Naive B cell (primary cell): ENCODE results near the gene GP1BA. TPM values are rescaled to one million over a fixed set of nuclear protein-coding genes. Genes with fewer than 3 reads are reported as not detected.

Source experiments
- ATAC-seq, 2 donors: fragments of 150-1000 bp; cut with Tn5 transposase; 2 replicates each; pipeline ENCODE4 v1.10.0; 2021; ENCODE audit warnings: low read depth in 2 of 2, mild to moderate bottlenecking in 2 of 2, moderate library complexity in 2 of 2
- DNase-seq: peaks from one replicate; pipeline ENCODE4 v3.0.0; 2022
- H3K27ac Mint-ChIP-seq, 6 donors: one replicate each; pipeline ENCODE4 v1.8.0; 2020 to 2022; ENCODE audit warnings: mild to moderate bottlenecking in 6 of 6, mixed read lengths in 6 of 6, moderate library complexity in 5 of 6, inconsistent platforms in 2 of 6
- H3K27me3 Mint-ChIP-seq, 3 donors: one replicate each; pipeline ENCODE4 v1.8.0; 2021 to 2022; ENCODE audit warnings: mixed read lengths in 3 of 3, mild to moderate bottlenecking in 1 of 3
- H3K36me3 Mint-ChIP-seq, 2 donors: one replicate each; pipeline ENCODE4 v1.8.0; 2020 to 2022; ENCODE audit warnings: mixed read lengths in 2 of 2, inconsistent platforms in 1 of 2, mild to moderate bottlenecking in 1 of 2
- H3K4me1 Mint-ChIP-seq, 3 donors: one replicate each; pipeline ENCODE4 v1.8.0; 2020 to 2022; ENCODE audit warnings: mixed read lengths in 3 of 3, inconsistent platforms in 1 of 3, mild to moderate bottlenecking in 1 of 3, moderate library complexity in 1 of 3
- H3K4me3 Mint-ChIP-seq, 8 donors: one replicate each; pipeline ENCODE4 v1.8.0; 2020 to 2022; ENCODE audit warnings: mild to moderate bottlenecking in 8 of 8, mixed read lengths in 8 of 8, moderate library complexity in 8 of 8, inconsistent platforms in 2 of 8
- H3K9me3 Mint-ChIP-seq, 7 donors: one replicate each; pipeline ENCODE4 v1.8.0; 2020 to 2022; ENCODE audit warnings: mixed read lengths in 7 of 7, mild to moderate bottlenecking in 5 of 7, inconsistent platforms in 2 of 7, moderate library complexity in 1 of 7
- polyA plus RNA-seq, 6 donors: library from polyadenylated mRNA; unstranded; fragments of 300-500 nt; fragmentation: Illumina TruSeq; gene quantifications; one replicate each; pipeline ENCODE4 v1.2.3, GENCODE V29; 2021; ENCODE audit warnings: low read depth in 6 of 6

The GP1BA gene
- polyA plus RNA-seq, 6 donors from 2014 or later: 0.42 to 1.00 (median 0.56) TPM; not detected in 2

- Mint-ChIP-seq H3K27ac (peak overlapping the region in 1 of 6 donors; percentile 52), H3K9me3 (no peaks in the 10 kb centered on the region), H3K4me1 (peaks cover 50 to 63% (median 61%) of the 10 kb centered on the region in 3 donors), H3K4me3 (no peak overlapping the region), H3K27me3 (peaks cover 15 to 36% (median 33%) of the 10 kb centered on the region in 3 donors), H3K36me3 (peaks cover 11 to 12% of the 10 kb centered on the region in 2 donors)
- ATAC-seq: no peak
- no peak for DNase-seq
Measured at GRCh38 chr17:4935650-4936049, 3.6 kb downstream of the GP1BA start.

- peaks cover 52 to 64% (median 61%) of the 10 kb centered on the region in 3 donors for H3K4me1 Mint-ChIP-seq
Measured at GRCh38 chr17:4936436-4936835, 4.4 kb downstream of the GP1BA start.

GRCh38 chr17:4937553-4937952 is 5.5 kb downstream of the GP1BA start:
- Mint-ChIP-seq H3K36me3 (peaks cover 5 to 12% of the 10 kb centered on the region in 2 donors), H3K9me3 (no peaks in the 10 kb centered on the region), H3K4me1 (peaks cover 54 to 66% (median 64%) of the 10 kb centered on the region in 3 donors), H3K4me3 (peak overlapping the region in 6 of 8 donors; percentile 8 to 99 (median 98)), H3K27me3 (peaks cover 12 to 21% (median 19%) of the 10 kb centered on the region in 3 donors), H3K27ac (peak overlapping the region in 2 of 6 donors; percentile 22 to 58)
- no peak for ATAC-seq
- no peak for DNase-seq

More at GRCh38 chr17:4936436-4936835, 4.4 kb downstream of the GP1BA start:
- DNase-seq (no peak), ATAC-seq (no peak)
- Mint-ChIP-seq H3K36me3 (peaks cover 5% of the 10 kb centered on the region in 2 donors), H3K27me3 (peaks cover 12 to 30% (median 30%) of the 10 kb centered on the region in 3 donors), H3K4me3 (peak overlapping the region in 2 of 8 donors; percentile 9 to 35), H3K27ac (peak overlapping the region in 2 of 6 donors; percentile 14 to 28), H3K9me3 (no peaks in the 10 kb centered on the region)

GRCh38 chr17:4938069-4938491 is 6.0 kb downstream of the GP1BA start:
- DNase-seq: no peak
- Mint-ChIP-seq H3K27me3 (peaks cover 11 to 15% (median 15%) of the 10 kb centered on the region in 3 donors), H3K36me3 (peaks cover 5 to 17% of the 10 kb centered on the region in 2 donors), H3K27ac (peak overlapping the region in 2 of 6 donors; percentile 47 to 67), H3K9me3 (no peaks in the 10 kb centered on the region), H3K4me3 (peak overlapping the region; percentile 66 to 99 (median 98)), H3K4me1 (peaks cover 54 to 69% (median 68%) of the 10 kb centered on the region in 3 donors)
- no peak for ATAC-seq

DNA sequence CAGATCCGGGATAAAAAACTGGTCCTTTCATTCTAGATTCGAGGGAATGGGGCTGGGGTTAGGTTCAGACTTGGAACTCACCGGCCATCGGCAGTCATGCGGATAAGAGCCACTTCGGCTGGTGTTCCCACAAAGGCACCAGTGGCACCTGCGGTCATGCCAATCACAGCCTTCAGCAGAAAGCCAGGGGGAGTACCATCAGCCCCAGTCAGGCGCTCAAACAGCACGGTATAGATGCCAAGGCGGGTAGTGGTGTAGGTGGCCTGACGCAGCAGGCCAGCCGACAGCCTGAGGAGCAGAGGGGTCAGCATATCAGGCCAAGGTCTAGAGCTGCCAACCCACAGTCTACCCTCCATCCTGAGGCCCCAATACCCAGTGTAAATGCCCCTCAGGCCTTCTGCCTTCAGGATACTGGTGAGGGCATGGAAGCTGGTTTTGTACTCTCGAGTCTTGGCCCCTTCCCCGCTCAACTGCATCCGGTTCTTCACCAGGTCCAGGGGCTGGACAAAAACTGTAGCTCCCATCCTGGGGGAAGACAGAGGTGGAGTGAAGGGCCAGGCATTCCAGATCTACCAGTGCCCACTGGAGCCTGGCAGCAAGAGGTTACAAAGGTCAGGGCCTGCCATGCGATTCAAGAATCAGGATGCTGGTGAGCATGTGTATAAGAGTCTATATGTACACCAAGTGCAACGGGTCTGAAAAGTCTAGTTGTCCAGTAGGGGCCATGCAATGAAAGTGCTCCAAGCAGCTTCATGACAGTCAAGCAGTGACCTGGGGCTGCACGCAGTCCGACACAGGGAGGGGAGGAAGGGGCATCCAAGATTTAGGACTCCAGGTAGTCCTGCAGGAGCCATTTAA is 6.8 kb downstream of the GP1BA start:
- peaks cover 51 to 69% (median 66%) of the 10 kb centered on the region in 3 donors for H3K4me1 Mint-ChIP-seq
- peaks cover 6 to 8% (median 7%) of the 10 kb centered on the region in 3 donors for H3K27me3 Mint-ChIP-seq
- no peak for ATAC-seq
- H3K27ac Mint-ChIP-seq: peak overlapping the region; percentile 26 to 98 (median 56)
- H3K9me3 Mint-ChIP-seq: no peaks in the 10 kb centered on the region
- DNase-seq: no peak
- peak overlapping the region; percentile 92 to 99 (median 99) for H3K4me3 Mint-ChIP-seq
- H3K36me3 Mint-ChIP-seq: peaks cover 5 to 20% of the 10 kb centered on the region in 2 donors

- H3K9me3 Mint-ChIP-seq: no peaks in the 10 kb centered on the region
- peaks cover 5 to 25% of the 10 kb centered on the region in 2 donors for H3K36me3 Mint-ChIP-seq
- ATAC-seq: peak; percentile 1
- H3K4me3 Mint-ChIP-seq: peak overlapping the region; percentile 92 to 99 (median 99)
- peak overlapping the region in 2 of 6 donors; percentile 96 to 98 for H3K27ac Mint-ChIP-seq
- H3K4me1 Mint-ChIP-seq: peaks cover 51 to 69% (median 66%) of the 10 kb centered on the region in 3 donors
- peaks cover under 1 to 2% (median 2%) of the 10 kb centered on the region in 3 donors for H3K27me3 Mint-ChIP-seq
- no peak for DNase-seq
Measured at GRCh38 chr17:4939546-4939795, 7.4 kb downstream of the GP1BA start.

- peak; percentile 96 for DNase-seq
- Mint-ChIP-seq H3K27me3 (no peaks in the 10 kb centered on the region), H3K4me1 (peaks cover 54 to 71% (median 69%) of the 10 kb centered on the region in 3 donors), H3K4me3 (peak within 1 kb of the TSS; percentile 92 to 99 (median 99)), H3K9me3 (no peaks in the 10 kb centered on the region), H3K27ac (peak within 1 kb of the TSS; percentile 93 to 98 (median 96)), H3K36me3 (peaks cover 5 to 26% of the 10 kb centered on the region in 2 donors)
- peak; percentile 86 for ATAC-seq
Measured at GRCh38 chr17:4939796-4940554, 7.9 kb downstream of the GP1BA start, which contains the start of the genes RNF167 and SLC25A11. TSS of gene RNF167 (plus strand) at chr17:4940268. CDS start at chr17:4940910, 642 bp downstream. TSS of gene SLC25A11 (minus strand) at chr17:4940046. CDS start at chr17:4939910, 136 bp downstream.

DNA sequence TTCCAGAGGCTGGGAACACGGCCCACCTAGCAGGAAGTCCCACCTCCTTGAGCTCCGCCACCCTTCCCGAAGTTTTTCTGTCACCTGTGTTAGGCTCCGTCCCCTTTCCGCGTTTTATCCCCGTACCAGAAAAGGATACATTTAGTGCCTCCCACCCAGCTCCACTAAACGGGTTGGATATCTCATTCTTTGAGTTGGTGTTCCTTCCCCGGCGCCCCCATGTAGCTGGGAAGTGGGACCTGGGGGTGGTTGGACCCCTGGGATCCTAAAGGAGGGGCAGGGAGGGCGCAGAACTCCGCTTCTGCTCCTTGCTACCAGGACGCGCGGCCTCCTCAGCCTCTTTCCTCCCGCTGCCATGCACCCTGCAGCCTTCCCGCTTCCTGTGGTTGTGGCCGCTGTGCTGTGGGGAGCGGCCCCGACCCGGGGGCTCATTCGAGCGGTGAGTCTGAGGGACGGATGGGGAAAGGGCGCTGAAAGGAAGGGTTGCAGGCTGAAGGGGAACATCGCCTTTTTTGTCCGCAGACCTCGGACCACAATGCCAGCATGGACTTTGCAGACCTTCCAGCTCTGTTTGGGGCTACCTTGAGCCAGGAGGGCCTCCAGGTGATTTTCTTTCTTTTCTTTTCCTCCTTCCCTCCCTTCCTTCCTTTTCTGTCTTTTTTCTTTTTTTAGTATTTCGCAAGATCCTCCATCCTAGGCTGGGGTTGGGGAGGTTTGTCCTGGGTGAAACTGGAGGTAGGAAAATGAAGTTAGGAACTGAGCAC is 8.7 kb downstream of the GP1BA start:
- H3K36me3 Mint-ChIP-seq: peaks cover 11 to 34% of the 10 kb centered on the region in 2 donors
- H3K27ac Mint-ChIP-seq: peak overlapping the region; percentile 93 to 98 (median 96)
- ATAC-seq (no peak), DNase-seq (no peak)
- no peaks in the 10 kb centered on the region for H3K9me3 Mint-ChIP-seq
- peaks cover 62 to 79% (median 75%) of the 10 kb centered on the region in 3 donors for H3K4me1 Mint-ChIP-seq
- no peaks in the 10 kb centered on the region for H3K27me3 Mint-ChIP-seq
- peak overlapping the region; percentile 92 to 99 (median 99) for H3K4me3 Mint-ChIP-seq

- DNase-seq (no peak), ATAC-seq (no peak)
- peak overlapping the region in 4 of 6 donors; percentile 27 to 98 (median 97) for H3K27ac Mint-ChIP-seq
- H3K9me3 Mint-ChIP-seq: no peaks in the 10 kb centered on the region
- H3K4me3 Mint-ChIP-seq: peak overlapping the region; percentile 92 to 99 (median 99)
- no peaks in the 10 kb centered on the region for H3K27me3 Mint-ChIP-seq
- peaks cover 64 to 83% (median 73%) of the 10 kb centered on the region in 3 donors for H3K4me1 Mint-ChIP-seq
- H3K36me3 Mint-ChIP-seq: peaks cover 13 to 36% of the 10 kb centered on the region in 2 donors
Measured at GRCh38 chr17:4941319-4941610, 9.2 kb downstream of the GP1BA start.

DNA sequence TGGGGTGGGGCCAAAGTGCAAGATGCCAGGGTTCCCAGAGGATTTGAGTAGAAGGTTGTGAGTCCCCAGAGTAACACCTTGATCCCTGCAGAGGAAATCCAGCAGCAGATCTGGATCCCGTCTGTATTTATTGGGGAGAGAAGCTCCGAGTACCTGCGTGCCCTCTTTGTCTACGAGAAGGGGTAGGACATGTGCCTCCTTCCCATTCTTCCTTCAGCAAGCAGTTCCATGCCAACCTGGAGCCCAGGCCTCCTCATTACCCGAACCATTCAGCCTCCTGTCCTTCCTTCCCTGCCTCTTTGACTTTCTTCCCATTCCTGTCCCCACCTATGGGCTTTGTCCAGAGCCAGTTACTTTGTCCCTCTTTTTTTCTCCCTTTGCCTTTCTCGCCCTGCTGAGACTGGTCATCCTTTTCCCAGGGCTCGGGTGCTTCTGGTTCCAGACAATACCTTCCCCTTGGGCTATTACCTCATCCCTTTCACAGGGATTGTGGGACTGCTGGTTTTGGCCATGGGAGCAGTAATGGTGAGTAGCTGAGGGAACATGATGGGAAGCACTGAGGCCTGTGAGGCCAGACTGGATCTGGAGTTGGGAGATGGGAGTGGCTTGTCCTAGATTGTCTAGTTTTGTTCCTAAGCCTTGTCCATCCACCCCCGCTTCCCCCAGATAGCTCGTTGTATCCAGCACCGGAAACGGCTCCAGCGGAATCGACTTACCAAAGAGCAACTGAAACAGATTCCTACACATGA is 10.9 kb downstream of the GP1BA start:
- H3K4me3 Mint-ChIP-seq: peak overlapping the region in 7 of 8 donors; percentile 22 to 100 (median 98)
- H3K36me3 Mint-ChIP-seq: peaks cover 19 to 46% of the 10 kb centered on the region in 2 donors
- ATAC-seq: no peak
- no peaks in the 10 kb centered on the region for H3K9me3 Mint-ChIP-seq
- H3K27ac Mint-ChIP-seq: peak overlapping the region in 4 of 6 donors; percentile 62 to 96 (median 73)
- no peak for DNase-seq
- peaks cover 73 to 86% (median 74%) of the 10 kb centered on the region in 3 donors for H3K4me1 Mint-ChIP-seq
- H3K27me3 Mint-ChIP-seq: no peaks in the 10 kb centered on the region

DNA sequence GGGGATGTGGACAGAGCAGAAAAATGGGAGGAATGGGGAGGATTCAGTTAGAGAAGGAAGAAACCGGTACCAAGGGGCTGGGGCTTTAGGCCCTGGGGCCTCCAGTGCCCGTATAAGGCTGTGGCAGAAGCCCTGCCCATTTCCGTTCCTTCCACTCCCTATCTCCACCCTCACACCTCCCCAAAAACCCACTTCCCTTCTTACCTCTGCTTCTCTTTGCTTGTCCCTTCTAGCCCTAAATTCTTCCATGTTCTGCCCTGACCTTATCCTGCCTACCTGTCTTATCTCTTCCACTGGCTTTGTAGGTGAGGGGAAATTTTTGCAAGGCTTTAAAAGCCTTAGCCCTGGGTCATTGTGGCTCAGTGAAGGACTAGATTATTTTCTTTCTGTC is 12.1 kb downstream of the GP1BA start:
- Mint-ChIP-seq H3K4me3 (peak overlapping the region; percentile 71 to 100 (median 98)), H3K4me1 (peaks cover 68 to 76% (median 71%) of the 10 kb centered on the region in 3 donors)

More for the DNA sequence above, 12.1 kb downstream of the GP1BA start:
- Mint-ChIP-seq H3K9me3 (no peaks in the 10 kb centered on the region), H3K27me3 (no peaks in the 10 kb centered on the region), H3K36me3 (peaks cover 19 to 46% of the 10 kb centered on the region in 2 donors), H3K27ac (peak overlapping the region in 5 of 6 donors; percentile 78 to 98 (median 88))
- ATAC-seq: no peak
- peak; percentile 49 for DNase-seq
